HEK293 (cell line): ENCODE results near the gene JMJD6.

Experiments used
- GLIS1 ChIP-seq: fragments of 450-650 bp; formaldehyde crosslinking; IDR thresholded peaks from 2 replicates; pipeline ENCODE4 v1.5.1; 2016; ENCODE audit warnings: missing biosample characterization, missing genetic modification characterization
- KLF9 ChIP-seq: fragments of 450-650 bp; formaldehyde crosslinking; IDR thresholded peaks from 2 replicates; pipeline ENCODE4 v1.5.1; 2016; ENCODE audit warnings: missing biosample characterization, missing genetic modification characterization, low read depth
- MZF1 ChIP-seq: fragments of 450-650 bp; formaldehyde crosslinking; IDR thresholded peaks from 2 replicates; pipeline ENCODE4 v1.5.1; 2017; ENCODE audit warnings: missing biosample characterization, missing genetic modification characterization, borderline replicate concordance
- PRDM1 ChIP-seq: fragments of 450-650 bp; formaldehyde crosslinking; IDR thresholded peaks from 2 replicates; pipeline ENCODE4; 2016; ENCODE audit warnings: missing biosample characterization, missing genetic modification characterization
- PRDM10 ChIP-seq: fragments of 450-650 bp; formaldehyde crosslinking; IDR thresholded peaks from 2 replicates; pipeline ENCODE4 v1.5.1; 2016; ENCODE audit warnings: missing biosample characterization, missing genetic modification characterization
- SCRT1 ChIP-seq: fragments of 450-650 bp; formaldehyde crosslinking; IDR thresholded peaks from 2 replicates; pipeline ENCODE4 v1.5.1; 2016; ENCODE audit warnings: missing biosample characterization, missing genetic modification characterization, borderline replicate concordance
- ZNF133 ChIP-seq: fragments of 450-650 bp; formaldehyde crosslinking; IDR thresholded peaks from 2 replicates; pipeline ENCODE4 v1.5.1; 2016; ENCODE audit warnings: missing biosample characterization, missing genetic modification characterization
- ZNF148 ChIP-seq: fragments of 450-650 bp; formaldehyde crosslinking; IDR thresholded peaks from 2 replicates; pipeline ENCODE4 v1.5.0; 2017; ENCODE audit warnings: missing biosample characterization, missing genetic modification characterization, borderline replicate concordance
- ZNF184 ChIP-seq: fragments of 450-650 bp; IDR thresholded peaks from 2 replicates; pipeline ENCODE4 v1.5.1; 2018; ENCODE audit warnings: missing biosample characterization, mild to moderate bottlenecking, missing genetic modification characterization
- ZNF24 ChIP-seq: fragments of 450-650 bp; formaldehyde crosslinking; IDR thresholded peaks from 2 replicates; pipeline ENCODE4 v1.5.1; 2016; ENCODE audit warnings: missing biosample characterization, missing genetic modification characterization
- ZNF324 ChIP-seq: fragments of 450-650 bp; formaldehyde crosslinking; IDR thresholded peaks from 2 replicates; pipeline ENCODE4 v1.5.1; 2016; ENCODE audit warnings: missing biosample characterization, missing genetic modification characterization
- ZNF521 ChIP-seq: fragments of 450-650 bp; formaldehyde crosslinking; IDR thresholded peaks from 2 replicates; pipeline ENCODE4 v1.5.1; 2017; ENCODE audit warnings: missing biosample characterization, mild to moderate bottlenecking, missing genetic modification characterization
- ZNF600 ChIP-seq: fragments of 450-650 bp; formaldehyde crosslinking; IDR thresholded peaks from 2 replicates; pipeline ENCODE4 v1.5.1; 2016; ENCODE audit warnings: missing biosample characterization, missing genetic modification characterization
- ZNF629 ChIP-seq: fragments of 450-650 bp; formaldehyde crosslinking; IDR thresholded peaks from 2 replicates; pipeline ENCODE4 v1.5.1; 2017; ENCODE audit warnings: missing biosample characterization, missing genetic modification characterization
- ZNF654 ChIP-seq: fragments of 450-650 bp; formaldehyde crosslinking; IDR thresholded peaks from 2 replicates; pipeline ENCODE4 v1.5.1; 2016; ENCODE audit warnings: low read depth, missing biosample characterization, missing genetic modification characterization
- ZNF660 ChIP-seq: fragments of 450-650 bp; IDR thresholded peaks from 2 replicates; pipeline ENCODE4 v1.5.1; 2018; ENCODE audit warnings: missing biosample characterization, mild to moderate bottlenecking, missing genetic modification characterization
- ZNF792 ChIP-seq: fragments of 450-650 bp; formaldehyde crosslinking; IDR thresholded peaks from 2 replicates; pipeline ENCODE4 v1.5.1; 2016; ENCODE audit warnings: missing biosample characterization, missing genetic modification characterization
- ZXDB ChIP-seq: fragments of 450-650 bp; formaldehyde crosslinking; IDR thresholded peaks from 2 replicates; pipeline ENCODE4 v1.5.1; 2016; ENCODE audit warnings: missing biosample characterization, missing genetic modification characterization
- TF ChIP-seq, protein P1 (sequence below): fragments of 450-650 bp; formaldehyde crosslinking; IDR thresholded peaks from 2 replicates; pipeline ENCODE4 v1.5.1; 2017; ENCODE audit warnings: missing biosample characterization, missing genetic modification characterization

JMJD6 gene

GRCh38 chr17:76700617-76701470 is 25.6 kb downstream of the JMJD6 start (continued):
- TF ChIP-seq MZF1 (tag by site-specific recombination): no peak
- TF ChIP-seq ZNF600 (tag by site-specific recombination): peak; percentile 98
- TF ChIP-seq ZNF148 (tag by site-specific recombination): no peak
- TF ChIP-seq ZNF792: peak; percentile 97
- TF ChIP-seq ZNF660 (tag by site-specific recombination): peak; percentile 80
- peak; percentile 99 for TF ChIP-seq SCRT1 (tag by site-specific recombination)
- 0 out of 2 replicates have a peak, but pooled peaks have one; percentile 28 for TF ChIP-seq ZNF184 (tag by site-specific recombination)
- TF ChIP-seq ZNF521: no peak
- peak; percentile 35; the same call in 1 of the 2 replicates for TF ChIP-seq KLF9 (tag by site-specific recombination)
- TF ChIP-seq ZNF324 (tag by site-specific recombination): 0 out of 2 replicates have a peak, but pooled peaks have one; percentile 12
- peak; percentile 95 for TF ChIP-seq ZNF629 (tag by site-specific recombination)
- TF ChIP-seq ZXDB (tag by site-specific recombination): peak; percentile 54; the same call in 1 of the 2 replicates
- peak; percentile 87 for TF ChIP-seq PRDM1
- TF ChIP-seq ZNF654 (tag by site-specific recombination): no peak
- TF ChIP-seq ZNF133 (tag by site-specific recombination): 0 out of 2 replicates have a peak, but pooled peaks have one; percentile 29
- peak; percentile 93 for TF ChIP-seq ZNF24
- TF ChIP-seq GLIS1 (tag by site-specific recombination): peak; percentile 69
- TF ChIP-seq PRDM10: no peak; the same call in 1 of the 2 replicates
- TF ChIP-seq, protein P1, sequence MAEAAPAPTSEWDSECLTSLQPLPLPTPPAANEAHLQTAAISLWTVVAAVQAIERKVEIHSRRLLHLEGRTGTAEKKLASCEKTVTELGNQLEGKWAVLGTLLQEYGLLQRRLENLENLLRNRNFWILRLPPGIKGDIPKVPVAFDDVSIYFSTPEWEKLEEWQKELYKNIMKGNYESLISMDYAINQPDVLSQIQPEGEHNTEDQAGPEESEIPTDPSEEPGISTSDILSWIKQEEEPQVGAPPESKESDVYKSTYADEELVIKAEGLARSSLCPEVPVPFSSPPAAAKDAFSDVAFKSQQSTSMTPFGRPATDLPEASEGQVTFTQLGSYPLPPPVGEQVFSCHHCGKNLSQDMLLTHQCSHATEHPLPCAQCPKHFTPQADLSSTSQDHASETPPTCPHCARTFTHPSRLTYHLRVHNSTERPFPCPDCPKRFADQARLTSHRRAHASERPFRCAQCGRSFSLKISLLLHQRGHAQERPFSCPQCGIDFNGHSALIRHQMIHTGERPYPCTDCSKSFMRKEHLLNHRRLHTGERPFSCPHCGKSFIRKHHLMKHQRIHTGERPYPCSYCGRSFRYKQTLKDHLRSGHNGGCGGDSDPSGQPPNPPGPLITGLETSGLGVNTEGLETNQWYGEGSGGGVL (tag by site-specific recombination): peak; percentile 77
